ENCODE results near the gene GATA3.

GATA3 gene

GRCh38 chr10:8079126-8079525 lies 24.6 kb downstream of the GATA3 start:
- H3K27me3 ChIP-seq (ENCODE audit: insufficient read depth, poor library complexity, severe bottlenecking): no peaks in the 10 kb centered on the region
- no peak overlapping the region for H3K4me3 ChIP-seq (replicated peaks; ENCODE audit: insufficient read depth, low read length)
- DNase-seq (ENCODE audit: low read depth in 1 of 2, low spot score in 1 of 2): no peak
- TF ChIP-seq GABPA (IDR thresholded peaks at IDR 0.05; ENCODE audit: low read depth) (no peak), REST (IDR thresholded peaks at IDR 0.05; ENCODE audit: insufficient replicate concordance, low read depth) (no peak), CTCF (IDR thresholded peaks at IDR 0.05; ENCODE audit: insufficient read depth, low read length) (no peak), POLR2AphosphoS5 (IDR thresholded peaks at IDR 0.05; ENCODE audit: low read depth) (no peak), SPI1 (IDR thresholded peaks at IDR 0.05; ENCODE audit: borderline replicate concordance, low read depth) (no peak)
- no peak overlapping the region for H3K27ac ChIP-seq (replicated peaks)

GRCh38 chr10:8084799-8085198 lies 30.3 kb downstream of the GATA3 start:
- Histone ChIP-seq H3K27ac (replicated peaks) (no peak overlapping the region), H3K4me3 (replicated peaks; ENCODE audit: insufficient read depth, low read length) (no peak overlapping the region), H3K27me3 (ENCODE audit: insufficient read depth, poor library complexity, severe bottlenecking) (no peaks in the 10 kb centered on the region)
- TF ChIP-seq REST (IDR thresholded peaks at IDR 0.05; ENCODE audit: insufficient replicate concordance, low read depth) (no peak), GABPA (IDR thresholded peaks at IDR 0.05; ENCODE audit: low read depth) (no peak), POLR2AphosphoS5 (IDR thresholded peaks at IDR 0.05; ENCODE audit: low read depth) (no peak)
- no peak for DNase-seq (ENCODE audit: low read depth in 1 of 2, low spot score in 1 of 2)

GRCh38 chr10:8085251-8085650 lies 30.8 kb downstream of the GATA3 start:
- no peaks in the 10 kb centered on the region for H3K27me3 ChIP-seq (ENCODE audit: insufficient read depth, poor library complexity, severe bottlenecking)
- TF ChIP-seq POLR2AphosphoS5 (IDR thresholded peaks at IDR 0.05; ENCODE audit: low read depth) (no peak), CTCF (IDR thresholded peaks at IDR 0.05; ENCODE audit: insufficient read depth, low read length) (no peak), GABPA (IDR thresholded peaks at IDR 0.05; ENCODE audit: low read depth) (no peak), SPI1 (IDR thresholded peaks at IDR 0.05; ENCODE audit: borderline replicate concordance, low read depth) (no peak), REST (IDR thresholded peaks at IDR 0.05; ENCODE audit: insufficient replicate concordance, low read depth) (no peak)
- no peak overlapping the region for H3K27ac ChIP-seq (replicated peaks)
- no peak for DNase-seq (ENCODE audit: low read depth in 1 of 2, low spot score in 1 of 2)
- H3K4me3 ChIP-seq (replicated peaks; ENCODE audit: insufficient read depth, low read length): no peak overlapping the region

- H3K27ac ChIP-seq (replicated peaks): no peak overlapping the region
- TF ChIP-seq REST (IDR thresholded peaks at IDR 0.05; ENCODE audit: insufficient replicate concordance, low read depth) (no peak), POLR2AphosphoS5 (IDR thresholded peaks at IDR 0.05; ENCODE audit: low read depth) (no peak), SPI1 (IDR thresholded peaks at IDR 0.05; ENCODE audit: borderline replicate concordance, low read depth) (no peak), GABPA (IDR thresholded peaks at IDR 0.05; ENCODE audit: low read depth) (no peak), CTCF (IDR thresholded peaks at IDR 0.05; ENCODE audit: insufficient read depth, low read length) (no peak)
- DNase-seq (ENCODE audit: low read depth in 1 of 2, low spot score in 1 of 2): no peak
- H3K27me3 ChIP-seq (ENCODE audit: insufficient read depth, poor library complexity, severe bottlenecking): no peaks in the 10 kb centered on the region
- H3K4me3 ChIP-seq (replicated peaks; ENCODE audit: insufficient read depth, low read length): no peak overlapping the region
Observed at GRCh38 chr10:8086315-8086714, 31.8 kb downstream of the GATA3 start.

All from HL-60 (cell line).